ENCODE data around the gene GRM4. TPM values are rescaled to one million over a fixed set of nuclear protein-coding genes. Genes with fewer than 3 reads are reported as not detected.

GRM4 gene
- total and polyA plus RNA-seq, 9 of the 15 experiments (the other 6 are each of a cell fraction or from before 2014, with no cell fraction given), result 0.18 TPM; not detected in 8

DNA sequence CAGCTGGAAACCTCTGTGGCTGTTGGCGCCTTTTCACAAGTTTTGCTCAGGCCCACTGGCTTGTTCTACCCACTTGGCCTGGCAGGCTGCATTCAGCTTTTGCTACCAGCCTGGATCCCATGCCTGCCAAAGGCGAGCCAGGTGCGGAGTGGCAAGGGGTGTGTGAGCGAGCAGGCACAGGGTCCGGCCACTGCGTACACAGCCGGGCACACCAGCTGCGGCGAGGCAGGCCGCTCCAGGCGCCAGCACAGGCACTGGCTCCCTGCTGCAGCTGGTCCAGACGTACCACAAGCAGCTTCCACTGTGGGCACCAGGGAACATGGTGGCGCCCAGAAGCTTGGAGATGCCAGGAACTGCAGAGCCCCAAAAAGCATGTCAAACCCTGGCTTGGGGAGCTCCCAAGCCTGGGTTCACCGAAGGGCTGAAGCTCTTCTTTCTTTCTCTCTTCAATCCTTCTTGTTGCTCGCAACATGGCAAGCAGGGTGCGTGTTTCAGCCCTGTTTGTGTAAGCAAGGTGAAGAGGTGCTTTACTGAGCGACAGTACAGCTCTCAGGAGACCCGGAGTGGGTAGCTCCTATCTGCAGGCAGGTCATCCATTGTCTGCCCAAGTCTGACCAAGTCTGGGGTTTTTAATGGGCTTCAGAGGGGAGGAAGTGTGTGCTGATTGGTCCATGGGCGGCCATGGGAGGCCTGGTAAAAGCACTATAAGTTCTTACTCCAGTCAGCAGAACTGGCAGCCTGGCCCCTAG, 32.6 kb upstream of the GRM4 start:
- POLR2A ChIA-PET, result interaction anchor here (0.6 to 1.1 kb wide), 5 partner anchors 11 to 1071 kb away, joined by 3 to 4 read pairs (median 4); no protein-coding TSS in a partner anchor
- Histone ChIP-seq H3K79me2 (ENCODE audit: control insufficient read depth, insufficient read depth, low read length) (no peaks in the 10 kb centered on the region), H3K27me3 (ENCODE audit: control insufficient read depth in 2 of 2, insufficient read depth in 2 of 2, low read length in 2 of 2) (0 out of 5 replicates have a peak, but pooled peaks cover 2 to 11% of the 10 kb centered on the region in 2 experiments), H4K20me1 (replicated peaks; ENCODE audit: control insufficient read depth, insufficient read depth, low read length) (no peaks in the 10 kb centered on the region), H3K36me3 (ENCODE audit: control insufficient read depth, insufficient read depth, low read length) (no peaks in the 10 kb centered on the region), H3K9me3 (replicated peaks; ENCODE audit: control insufficient read depth, insufficient read depth, low read depth, low read length) (peaks cover 14% of the 10 kb centered on the region), H3K9me1 (ENCODE audit: control insufficient read depth, insufficient read depth, low read length) (no peaks in the 10 kb centered on the region), H3K4me1 (replicated peaks in 1 of 2; ENCODE audit: control insufficient read depth in 2 of 2, insufficient read depth in 2 of 2, low read length in 2 of 2) (peaks cover 0 to 17% of the 10 kb centered on the region in 2 experiments; a peak in 2 of 5 replicates), H3K9ac (ENCODE audit: insufficient read depth in 1 of 2, low read depth in 2 of 2, low read length in 2 of 2) (no peak overlapping the region), H3K4me2 (ENCODE audit: insufficient read depth, low read length) (no peak overlapping the region), H3K27ac (ENCODE audit: extremely low read depth, low read depth, low read length) (no peak overlapping the region), H3K4me3 (no peak overlapping the region), H2AFZ (ENCODE audit: low read depth, low read length) (no peak overlapping the region)
- peak in 1 of 4 experiments; percentile 42 for DNase-seq (ENCODE audit: extremely low read depth in 1 of 4, low spot score in 3 of 4)
- no peak for TF ChIP-seq PHF21A (IDR thresholded peaks at IDR 0.05; ENCODE audit: borderline replicate concordance, low read depth)
- peak; percentile 72 for TF ChIP-seq TRIM28 (IDR thresholded peaks at IDR 0.05)
- peak in 1 of 2 experiments; percentile 58; a peak in 1 of 3 replicates for TF ChIP-seq CBX3 (IDR thresholded peaks at IDR 0.05; ENCODE audit: borderline replicate concordance in 1 of 2, low read length in 2 of 2)
- peak in 1 of 3 experiments; percentile 54 for TF ChIP-seq YY1 (IDR thresholded peaks at IDR 0.05; ENCODE audit: borderline replicate concordance in 1 of 3, control insufficient read depth in 1 of 3, extremely low read depth in 1 of 3, insufficient read depth in 3 of 3, insufficient read length in 1 of 3, insufficient replicate concordance in 2 of 3, low read depth in 1 of 3, low read length in 2 of 3)
- TF ChIP-seq MYC (IDR thresholded peaks at IDR 0.05; ENCODE audit: low read depth, low read length), result no peak
- TF ChIP-seq MYC (CRISPR knock-in tag; IDR thresholded peaks at IDR 0.05; ENCODE audit: borderline replicate concordance, low read depth), result no peak
- 37% methylated on average over 19 of the region's 19 CpGs for WGBS (ENCODE audit: insufficient coverage, low coverage, missing lambda C conversion rate)
- no TSS peak for BruUV-seq (replicated peaks)
- no peak; the same call in 2 of the 3 replicates for ATAC-seq
- intact Hi-C loops (cut with micrococcal nuclease), result no loop called here
- CTCF ChIA-PET (ENCODE audit: low intra/inter-chr PET ratio), result no interaction called here
- no peak for FAIRE-seq
- in situ Hi-C loops (cut with MboI), result loop anchor here (10.0 kb wide), 1 partner anchor 956 kb away; no protein-coding TSS in a partner anchor
